CD8-positive, alpha-beta memory T cell (primary cell): ENCODE data around the gene CFL1. TPM values are rescaled to one million over a fixed set of nuclear protein-coding genes. Genes with fewer than 3 reads are reported as not detected.

ENCODE experiments used
- CTCF ChIA-PET: fragments of 350-600 bp; sonication (Branson Sonifier 250); formaldehyde crosslinking; loops from one replicate; lab custom pipeline; 2021; ENCODE audit warnings: antibody characterized with exemption; lab: Charles Lee
- POLR2A ChIA-PET: fragments of 350-600 bp; sonication (Branson Sonifier 250); formaldehyde crosslinking; loops from one replicate; lab custom pipeline; 2021; ENCODE audit warnings: antibody characterized with exemption; lab: Charles Lee
- DNase-seq, 5 donors: peaks; one replicate each; pipeline versions ENCODE4 v3.0.0 to v3.0.0-alpha.2; 2020 to 2022; ENCODE audit warnings: mixed read lengths in 1 of 5
- H3K27ac ChIP-seq: one replicate; pipeline ENCODE4 v1.7.0; 2013; ENCODE audit warnings: low read depth, mild to moderate bottlenecking, low read length, moderate library complexity
- H3K27me3 ChIP-seq: 2 replicates; pipeline ENCODE4 v1.7.0; 2013; ENCODE audit warnings: low read length, mild to moderate bottlenecking; ENCODE audit not compliant: insufficient read depth, poor library complexity, severe bottlenecking
- H3K36me3 ChIP-seq: 2 replicates; pipeline ENCODE4 v1.7.0; 2013; ENCODE audit warnings: mild to moderate bottlenecking, low read length, moderate library complexity; ENCODE audit not compliant: insufficient read depth
- H3K4me1 ChIP-seq: 2 replicates; pipeline ENCODE4 v1.7.0; 2013; ENCODE audit warnings: mild to moderate bottlenecking, low read length, moderate library complexity; ENCODE audit not compliant: insufficient read depth
- H3K4me3 ChIP-seq: 2 replicates; pipeline ENCODE4 v1.7.0; 2013; ENCODE audit warnings: mild to moderate bottlenecking, low read length
- H3K9me3 ChIP-seq: 2 replicates; pipeline ENCODE4 v1.7.0; 2013; ENCODE audit warnings: mild to moderate bottlenecking, low read length
- H3K27ac Mint-ChIP-seq, 8 donors: one replicate each; pipeline ENCODE4 v1.8.0; 2020 to 2021; ENCODE audit warnings: mixed read lengths in 8 of 8, mild to moderate bottlenecking in 6 of 8, inconsistent platforms in 3 of 8, moderate library complexity in 3 of 8
- H3K27me3 Mint-ChIP-seq, 2 donors: one replicate each; pipeline ENCODE4 v1.8.0; 2020 to 2021; ENCODE audit warnings: mixed read lengths in 2 of 2, mild to moderate bottlenecking in 1 of 2, moderate library complexity in 1 of 2
- H3K36me3 Mint-ChIP-seq, 3 donors: one replicate each; pipeline ENCODE4 v1.8.0; 2020 to 2021; ENCODE audit warnings: mixed read lengths in 3 of 3, inconsistent platforms in 1 of 3, mild to moderate bottlenecking in 1 of 3
- H3K4me1 Mint-ChIP-seq, 3 donors: one replicate each; pipeline ENCODE4 v1.8.0; 2020 to 2021; ENCODE audit warnings: mixed read lengths in 3 of 3, inconsistent platforms in 1 of 3, mild to moderate bottlenecking in 1 of 3
- H3K4me3 Mint-ChIP-seq, 7 donors: one replicate each; pipeline ENCODE4 v1.8.0; 2020 to 2021; ENCODE audit warnings: mixed read lengths in 7 of 7, mild to moderate bottlenecking in 6 of 7, moderate library complexity in 4 of 7, inconsistent platforms in 2 of 7
- H3K9me3 Mint-ChIP-seq, 5 donors: one replicate each; pipeline ENCODE4 v1.8.0; 2020 to 2022; ENCODE audit warnings: mixed read lengths in 5 of 5, mild to moderate bottlenecking in 3 of 5, moderate library complexity in 2 of 5, inconsistent platforms in 1 of 5
- polyA plus RNA-seq: library from polyadenylated mRNA; unstranded; fragments of 300-500 nt; fragmentation: Illumina TruSeq; gene quantifications from one replicate; pipeline ENCODE4 v1.2.3, GENCODE V29; 2021
- total RNA-seq, 2 experiments: library from RNA; stranded (reverse); gene quantifications; one replicate each; pipeline ENCODE4 v1.2.3, GENCODE V29; 2021

The CFL1 gene
- total and polyA plus RNA-seq, 3 experiments from 2014 or later = 1,172 to 3,347 (median 1,226) TPM

- peaks cover 17% of the 10 kb centered on the region for H3K36me3 ChIP-seq
- peaks cover 36% of the 10 kb centered on the region for H3K4me1 ChIP-seq
- ChIA-PET CTCF (interaction anchor here (1.0 to 21.9 kb wide), 10 partner anchors 13 to 175 kb away, joined by 3 to 560 read pairs (median 14); partner anchors contain the start of genes C11orf68, CFL1, CTSW and EFEMP2), POLR2A (interaction anchor here (0.6 to 4.5 kb wide), 5 partner anchors 13 to 45 kb away, joined by 3 to 30 read pairs (median 5); partner anchors contain the start of genes C11orf68 and MUS81)
- peak overlapping the region; percentile 87 for H3K27ac ChIP-seq
- Mint-ChIP-seq H3K27me3 (no peaks in the 10 kb centered on the region), H3K9me3 (no peaks in the 10 kb centered on the region), H3K27ac (peak overlapping the region; percentile 84 to 99 (median 94)), H3K4me3 (peak overlapping the region; percentile 83 to 97 (median 92)), H3K36me3 (peaks cover 0 to 49% (median 0%) of the 10 kb centered on the region in 3 donors), H3K4me1 (peaks cover 43 to 60% (median 59%) of the 10 kb centered on the region in 3 donors)
- H3K9me3 ChIP-seq = no peaks in the 10 kb centered on the region
- H3K27me3 ChIP-seq = no peaks in the 10 kb centered on the region
- no peak for DNase-seq
- H3K4me3 ChIP-seq = peak overlapping the region; percentile 94
Measured at GRCh38 chr11:65886826-65887722, 29.1 kb upstream of the CFL1 start.

DNA sequence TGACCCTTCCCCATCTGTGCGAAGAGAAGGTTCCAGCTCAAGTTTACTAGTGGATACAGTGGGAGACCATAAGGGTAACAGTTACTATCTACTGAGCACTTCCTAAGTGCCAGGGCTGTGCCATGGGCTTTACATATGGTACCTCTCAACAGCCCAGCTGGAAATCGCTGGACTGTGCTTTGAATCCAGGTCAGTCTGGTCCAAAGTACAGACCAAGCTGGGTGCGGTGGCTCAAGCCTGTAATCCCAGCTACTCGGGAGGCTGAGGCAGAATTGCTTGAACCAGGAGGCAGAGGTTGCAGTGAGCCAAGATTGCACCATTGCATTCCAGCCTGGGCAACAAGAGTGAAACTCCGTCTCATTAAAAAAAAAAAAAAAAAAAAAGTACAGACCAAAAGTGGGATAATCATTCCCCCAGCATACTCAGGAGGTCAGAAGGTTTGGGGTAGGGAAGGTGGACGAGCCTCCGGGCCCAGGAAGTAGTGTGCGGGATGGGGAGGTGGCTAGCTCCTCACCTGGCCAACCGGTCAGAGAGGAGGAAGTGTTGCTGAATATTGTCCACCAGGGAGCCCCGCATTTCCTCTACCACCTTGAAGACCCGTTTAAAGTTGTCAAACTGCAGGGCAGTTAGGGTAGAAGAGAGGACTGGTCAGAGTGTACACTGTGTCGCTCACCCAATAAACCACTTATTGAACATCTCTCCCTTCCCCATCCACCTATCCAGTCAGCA lies 28.0 kb upstream of the CFL1 start:
- H3K36me3 Mint-ChIP-seq = peaks cover 0 to 52% (median 0%) of the 10 kb centered on the region in 3 donors
- peak overlapping the region in 3 of 7 donors; percentile 87 to 92 (median 89) for H3K4me3 Mint-ChIP-seq
- no peak overlapping the region for H3K4me3 ChIP-seq
- H3K27ac Mint-ChIP-seq = peak overlapping the region in 5 of 8 donors; percentile 14 to 97 (median 62)
- H3K36me3 ChIP-seq = peaks cover 17% of the 10 kb centered on the region
- ChIA-PET POLR2A (interaction anchor here (0.7 to 2.3 kb wide), 7 partner anchors 12 to 100 kb away, joined by 3 to 14 read pairs (median 4); partner anchors contain the start of genes CFL1 and MUS81), CTCF (interaction anchor here (1.0 to 21.9 kb wide), 13 partner anchors 8 to 175 kb away, joined by 3 to 560 read pairs (median 16); partner anchors contain the start of genes BANF1, CFL1, CTSW and EFEMP2)
- no peaks in the 10 kb centered on the region for H3K27me3 Mint-ChIP-seq
- H3K4me1 ChIP-seq = peaks cover 41% of the 10 kb centered on the region
- no peaks in the 10 kb centered on the region for H3K9me3 ChIP-seq
- no peaks in the 10 kb centered on the region for H3K27me3 ChIP-seq
- H3K4me1 Mint-ChIP-seq = peaks cover 49 to 64% (median 61%) of the 10 kb centered on the region in 3 donors
- no peak overlapping the region for H3K27ac ChIP-seq
- no peaks in the 10 kb centered on the region for H3K9me3 Mint-ChIP-seq
- DNase-seq = no peak

GRCh38 chr11:65885231-65885630 lies 27.3 kb upstream of the CFL1 start:
- peaks cover 17% of the 10 kb centered on the region for H3K36me3 ChIP-seq

GRCh38 chr11:65884716-65885092 lies 26.7 kb upstream of the CFL1 start:
- ChIA-PET CTCF (interaction anchor here (0.9 to 21.9 kb wide), 41 partner anchors 10 to 404 kb away, joined by 3 to 560 read pairs (median 4); partner anchors contain the start of genes BANF1, CATSPER1, CFL1 and CTSW), POLR2A (interaction anchor here (0.5 to 2.3 kb wide), 7 partner anchors 11 to 102 kb away, joined by 3 to 14 read pairs (median 6); partner anchors contain the start of genes CFL1 and MUS81)
- Mint-ChIP-seq H3K27ac (peak overlapping the region; percentile 18 to 94 (median 88)), H3K9me3 (no peaks in the 10 kb centered on the region), H3K4me3 (peak overlapping the region in 2 of 7 donors; percentile 61 to 82), H3K36me3 (peaks cover 0 to 52% (median 0%) of the 10 kb centered on the region in 3 donors), H3K4me1 (peaks cover 50 to 69% (median 66%) of the 10 kb centered on the region in 3 donors), H3K27me3 (no peaks in the 10 kb centered on the region)
- H3K27me3 ChIP-seq = no peaks in the 10 kb centered on the region
- no peaks in the 10 kb centered on the region for H3K9me3 ChIP-seq
- peaks cover 48% of the 10 kb centered on the region for H3K4me1 ChIP-seq
- DNase-seq = peak; percentile 75 to 86 (median 77)
- H3K4me3 ChIP-seq = no peak overlapping the region
- H3K36me3 ChIP-seq = peaks cover 17% of the 10 kb centered on the region
- no peak overlapping the region for H3K27ac ChIP-seq

More at GRCh38 chr11:65885231-65885630, 27.3 kb upstream of the CFL1 start:
- H3K9me3 ChIP-seq = no peaks in the 10 kb centered on the region
- CTCF ChIA-PET = interaction anchor here (1.0 to 21.9 kb wide), 33 partner anchors 9 to 404 kb away, joined by 3 to 560 read pairs (median 5); partner anchors contain the start of genes BANF1, CATSPER1, CFL1 and CTSW
- Mint-ChIP-seq H3K27ac (peak overlapping the region in 7 of 8 donors; percentile 18 to 88 (median 57)), H3K4me1 (peaks cover 54 to 69% (median 66%) of the 10 kb centered on the region in 3 donors), H3K36me3 (peaks cover 0 to 52% (median 0%) of the 10 kb centered on the region in 3 donors), H3K4me3 (no peak overlapping the region), H3K27me3 (no peaks in the 10 kb centered on the region), H3K9me3 (no peaks in the 10 kb centered on the region)
- H3K4me3 ChIP-seq = no peak overlapping the region
- POLR2A ChIA-PET = interaction anchor here (0.5 to 2.3 kb wide), 7 partner anchors 11 to 101 kb away, joined by 3 to 14 read pairs (median 4); partner anchors contain the start of genes CFL1 and MUS81
- no peaks in the 10 kb centered on the region for H3K27me3 ChIP-seq
- DNase-seq = no peak
- no peak overlapping the region for H3K27ac ChIP-seq
- peaks cover 48% of the 10 kb centered on the region for H3K4me1 ChIP-seq

- no peak for DNase-seq
- peaks cover 50 to 69% (median 66%) of the 10 kb centered on the region in 3 donors for H3K4me1 Mint-ChIP-seq
- peaks cover 0 to 52% (median 0%) of the 10 kb centered on the region in 3 donors for H3K36me3 Mint-ChIP-seq
- peaks cover 17% of the 10 kb centered on the region for H3K36me3 ChIP-seq
- H3K9me3 Mint-ChIP-seq = no peaks in the 10 kb centered on the region
- CTCF ChIA-PET = interaction anchor here (0.9 to 21.9 kb wide), 39 partner anchors 10 to 405 kb away, joined by 3 to 560 read pairs (median 4); partner anchors contain the start of genes CATSPER1, CFL1, CTSW and EFEMP2
- peaks cover 48% of the 10 kb centered on the region for H3K4me1 ChIP-seq
- H3K4me3 Mint-ChIP-seq = peak overlapping the region in 3 of 7 donors; percentile 61 to 82 (median 72)
- no peaks in the 10 kb centered on the region for H3K27me3 Mint-ChIP-seq
- H3K9me3 ChIP-seq = no peaks in the 10 kb centered on the region
- POLR2A ChIA-PET = interaction anchor here (0.7 to 2.3 kb wide), 5 partner anchors 10 to 102 kb away, joined by 3 to 14 read pairs (median 7); partner anchors contain the start of genes CFL1 and MUS81
- peak overlapping the region; percentile 18 to 94 (median 88) for H3K27ac Mint-ChIP-seq
- no peak overlapping the region for H3K4me3 ChIP-seq
- H3K27me3 ChIP-seq = no peaks in the 10 kb centered on the region
- no peak overlapping the region for H3K27ac ChIP-seq
Measured at GRCh38 chr11:65883786-65884715, 26.1 kb upstream of the CFL1 start.

GRCh38 chr11:65883058-65883761 lies 25.2 kb upstream of the CFL1 start:
- no peaks in the 10 kb centered on the region for H3K9me3 Mint-ChIP-seq
- H3K27ac Mint-ChIP-seq = peak overlapping the region in 3 of 8 donors; percentile 14 to 94 (median 92)
- Histone ChIP-seq H3K4me1 (peaks cover 51% of the 10 kb centered on the region), H3K9me3 (no peaks in the 10 kb centered on the region), H3K27ac (no peak overlapping the region), H3K4me3 (no peak overlapping the region), H3K36me3 (peaks cover 17% of the 10 kb centered on the region), H3K27me3 (no peaks in the 10 kb centered on the region)
- peak overlapping the region in 2 of 7 donors; percentile 66 to 91 for H3K4me3 Mint-ChIP-seq
- ChIA-PET POLR2A (interaction anchor here (2.3 kb wide), 1 partner anchor 23 kb away, joined by 14 read pairs; the partner anchor contains the start of gene MUS81), CTCF (interaction anchor here (0.6 to 21.9 kb wide), 11 partner anchors 14 to 244 kb away, joined by 3 to 560 read pairs (median 4); partner anchors contain the start of genes CFL1, CTSW, EFEMP2 and KAT5)
- no peaks in the 10 kb centered on the region for H3K27me3 Mint-ChIP-seq
- DNase-seq = no peak
- peaks cover 0 to 49% (median 0%) of the 10 kb centered on the region in 3 donors for H3K36me3 Mint-ChIP-seq
- H3K4me1 Mint-ChIP-seq = peaks cover 49 to 72% (median 68%) of the 10 kb centered on the region in 3 donors
